GM12878 (cell line): ENCODE measurements around the gene TTC31. TPM values are rescaled to one million over a fixed set of nuclear protein-coding genes. Genes with fewer than 3 reads are reported as not detected.

Experiments
- ATAC-seq: fragments of 200-7000 bp; cut with Tn5 transposase; 3 replicates; pipeline ENCODE4 v1.9.1; 2020; ENCODE audit warnings: mild to moderate bottlenecking, moderate library complexity
- BruUV-seq: library from RNA; stranded (reverse); fragments of 400-500 nt; replicated peaks from 2 replicates; lab custom pipeline; 2021; lab: Mats Ljungman, UMichigan
- CTCF ChIA-PET: fragments of 300-600 bp; sonication (Branson Sonifier 250); formaldehyde crosslinking; extraction: SDS; loops from one replicate; lab custom pipeline; 2021; ENCODE audit warnings: inconsistent platforms; lab: Yijun Ruan, JAX
- POLR2A ChIA-PET: fragments of 350-600 bp; formaldehyde crosslinking; extraction: SDS; loops from one replicate; lab custom pipeline; 2021; ENCODE audit warnings: inconsistent platforms; lab: Charles Lee
- RAD21 ChIA-PET: fragments of 300-600 bp; sonication (Branson Sonifier 250); formaldehyde crosslinking; loops from one replicate; lab custom pipeline; 2023; ENCODE audit warnings: antibody characterized with exemption; ENCODE audit not compliant: unreplicated experiment; lab: Charles Lee
- SMC1A ChIA-PET: fragments of 300-600 bp; sonication (Branson Sonifier 250); formaldehyde crosslinking; loops from one replicate; lab custom pipeline; 2023; ENCODE audit not compliant: unreplicated experiment, uncharacterized antibody; lab: Charles Lee
- DNase-seq: peaks from one replicate; pipeline ENCODE4 v3.0.0-alpha.2; 2011; ENCODE audit warnings: low read depth, low spot score
- FAIRE-seq: peaks from 3 replicates; lab custom pipeline; 2011; peaks lifted over from hg19 to GRCh38; lab: Jason Lieb, UNC
- H2AFZ ChIP-seq: 2 replicates; pipeline ENCODE4 v1.6.0; 2011; ENCODE audit warnings: low read depth, low read length, control low read depth; ENCODE audit not compliant: control insufficient read depth
- H3K27ac ChIP-seq: 2 replicates; pipeline ENCODE4 v1.5.1; 2011; ENCODE audit warnings: control low read depth; ENCODE audit not compliant: control insufficient read depth, insufficient read depth
- H3K27me3 ChIP-seq, 2 experiments: replicated peaks in 1 of 2; 2 replicates each; pipeline versions ENCODE4 v1.6.0 to v1.6.1; 2011; ENCODE audit warnings: low read length in 1 of 2; ENCODE audit not compliant: control insufficient read depth in 2 of 2, insufficient read depth in 2 of 2
- H3K36me3 ChIP-seq, 2 experiments: 2 replicates each; pipeline ENCODE4 v1.5.1; 2011; ENCODE audit warnings: low read length in 1 of 2; ENCODE audit not compliant: control insufficient read depth in 2 of 2, insufficient read depth in 2 of 2
- H3K4me1 ChIP-seq: 2 replicates; pipeline ENCODE4 v1.6.1; 2011; ENCODE audit warnings: mild to moderate bottlenecking, low read length, moderate library complexity, mixed read lengths; ENCODE audit not compliant: control insufficient read depth, insufficient read depth
- H3K4me2 ChIP-seq: 2 replicates; pipeline ENCODE4 v1.6.0; 2011; ENCODE audit warnings: control low read depth; ENCODE audit not compliant: control insufficient read depth, insufficient read depth
- H3K4me3 ChIP-seq: fragments of 200-600 bp; sonication (generic); 2 replicates; pipeline ENCODE4 v1.5.1; 2016
- H3K79me2 ChIP-seq: 2 replicates; pipeline ENCODE4 v1.6.0; 2011; ENCODE audit warnings: low read length; ENCODE audit not compliant: control insufficient read depth, insufficient read depth
- H3K9ac ChIP-seq: 2 replicates; pipeline ENCODE4 v1.8.0; 2011; ENCODE audit warnings: low read length, control low read depth, mixed read lengths; ENCODE audit not compliant: control insufficient read depth, insufficient read depth
- H3K9me3 ChIP-seq: replicated peaks from 3 replicates; pipeline ENCODE4 v1.5.1; 2011; ENCODE audit warnings: mild to moderate bottlenecking, low read length; ENCODE audit not compliant: control insufficient read depth, insufficient read depth
- H4K20me1 ChIP-seq: 2 replicates; pipeline ENCODE4 v1.6.0; 2011; ENCODE audit not compliant: control insufficient read depth, insufficient read depth
- KLF5 ChIP-seq: fragments of 450-650 bp; IDR thresholded peaks from 2 replicates; pipeline ENCODE4 v1.6.1; 2014; ENCODE audit warnings: mild to moderate bottlenecking; ENCODE audit not compliant: partially characterized antibody
- NFIC ChIP-seq: IDR thresholded peaks from 2 replicates; pipeline ENCODE4 v1.6.1; 2012; ENCODE audit warnings: low read depth, mild to moderate bottlenecking, inconsistent platforms, low read length, moderate library complexity
- NR2F1 ChIP-seq: fragments of 450-650 bp; conservative IDR thresholded peaks from 2 replicates; pipeline ENCODE4 v1.6.1; 2017; ENCODE audit warnings: mild to moderate bottlenecking
- RAD21 ChIP-seq: IDR thresholded peaks from 2 replicates; pipeline ENCODE4 v1.6.1; 2011; ENCODE audit warnings: mild to moderate bottlenecking, low read depth, low read length, moderate library complexity; ENCODE audit not compliant: insufficient read depth
- SMAD5 ChIP-seq: IDR thresholded peaks from 2 replicates; pipeline ENCODE4 v1.6.1; 2016; ENCODE audit warnings: antibody characterized with exemption, low read depth
- SREBF1 ChIP-seq: IDR thresholded peaks from 2 replicates; pipeline ENCODE4 v1.6.1; 2012; ENCODE audit warnings: mild to moderate bottlenecking, low read length
- TBL1XR1 ChIP-seq: IDR thresholded peaks from 2 replicates; pipeline ENCODE4 v1.6.1; 2012; ENCODE audit warnings: low read depth, low read length, improper control_type of control experiment
- WRNIP1 ChIP-seq: IDR thresholded peaks from 2 replicates; pipeline ENCODE4 v1.6.1; 2011; ENCODE audit warnings: low read depth, low read length, improper control_type of control experiment, borderline replicate concordance
- ZBED1 ChIP-seq: IDR thresholded peaks from 2 replicates; pipeline ENCODE4 v1.6.1; 2016; ENCODE audit warnings: borderline replicate concordance
- WGBS: methylation state at CpG from one replicate; pipeline ENCODE4 v1.1.6; 2016; ENCODE audit warnings: low lambda C conversion rate; ENCODE audit not compliant: insufficient replicate concordance, insufficient coverage; ENCODE audit errors: missing lambda C conversion rate; 5-methylcytosine and 5-hydroxymethylcytosine counted together
- in situ Hi-C: fragments of 300-500 bp; cut with MboI; formaldehyde crosslinking; loops from 9 replicates; pipeline ENCODE4 v1.14.3; 2018; ENCODE audit warnings: mixed read lengths
- intact Hi-C: fragments of 100-400 bp; cut with micrococcal nuclease; formaldehyde crosslinking; loops from one replicate; pipeline ENCODE4 v1.14.2; 2022; ENCODE audit not compliant: unreplicated experiment
- polyA plus RNA-seq, 11 experiments: library from polyadenylated mRNA; depleted of rRNA in 4 of 11; unstranded in 6 of 11; stranded (reverse) in 5 of 11; fragments of >200 nt; fragmentation: Nextera tagmentation in 4 of 11; fragmentation: Illumina TruSeq in 1 of 11; extraction: Ambion mirVana in 4 of 11; extraction: Trizol in 1 of 11; gene quantifications; 1 replicate in 1 of 11; 2 replicates in 10 of 11; pipeline versions ENCODE4 v1.2.1 to v1.2.3, GENCODE V29; 2011 to 2016; ENCODE audit warnings: inconsistent platforms in 2 of 11, missing spikeins in 2 of 11, low read depth in 1 of 11
- total RNA-seq, 4 experiments: library from RNA; depleted of rRNA in 3 of 4; stranded (reverse); fragments of >200 nt in 3 of 4; fragmentation: Illumina TruSeq in 1 of 4; extraction: Trizol in 1 of 4; gene quantifications; 2 replicates each; pipeline versions ENCODE4 v1.2.1 to v1.2.3, GENCODE V29; 2013 to 2021
- TF ChIP-seq, protein P1 (sequence below): fragments of 150-350 bp; IDR thresholded peaks from 2 replicates; pipeline ENCODE4 v1.6.1; 2016; ENCODE audit warnings: low read depth, low read length

TTC31 gene
- total and polyA plus RNA-seq, 10 of the 15 experiments (the other 5 are each of a cell fraction or from before 2014, with no cell fraction given): 6.5 to 34.9 (median 25.9) TPM

DNA sequence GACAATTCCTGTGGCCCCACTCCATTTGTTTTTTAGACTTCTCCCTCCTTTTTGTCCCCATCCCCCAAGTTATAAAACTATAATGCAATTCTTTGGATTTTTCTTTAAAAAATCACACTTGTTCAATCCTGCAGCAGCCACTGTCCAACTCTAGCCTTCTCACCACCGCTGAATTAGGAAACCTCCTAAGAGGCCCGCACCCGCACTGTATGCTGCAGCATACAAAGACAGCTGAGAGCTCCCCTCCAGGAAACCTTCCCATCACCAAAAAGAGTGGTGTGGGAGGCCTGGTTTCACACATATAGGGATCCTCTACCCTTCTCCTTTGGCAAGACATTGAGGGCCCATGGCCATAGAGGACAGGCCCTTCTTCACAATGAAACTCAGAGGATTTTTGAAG, 21.7 kb downstream of the TTC31 start:
- in situ Hi-C loops: no loop called here
- H3K27ac ChIP-seq: no peak overlapping the region
- no TSS peak for BruUV-seq

DNA sequence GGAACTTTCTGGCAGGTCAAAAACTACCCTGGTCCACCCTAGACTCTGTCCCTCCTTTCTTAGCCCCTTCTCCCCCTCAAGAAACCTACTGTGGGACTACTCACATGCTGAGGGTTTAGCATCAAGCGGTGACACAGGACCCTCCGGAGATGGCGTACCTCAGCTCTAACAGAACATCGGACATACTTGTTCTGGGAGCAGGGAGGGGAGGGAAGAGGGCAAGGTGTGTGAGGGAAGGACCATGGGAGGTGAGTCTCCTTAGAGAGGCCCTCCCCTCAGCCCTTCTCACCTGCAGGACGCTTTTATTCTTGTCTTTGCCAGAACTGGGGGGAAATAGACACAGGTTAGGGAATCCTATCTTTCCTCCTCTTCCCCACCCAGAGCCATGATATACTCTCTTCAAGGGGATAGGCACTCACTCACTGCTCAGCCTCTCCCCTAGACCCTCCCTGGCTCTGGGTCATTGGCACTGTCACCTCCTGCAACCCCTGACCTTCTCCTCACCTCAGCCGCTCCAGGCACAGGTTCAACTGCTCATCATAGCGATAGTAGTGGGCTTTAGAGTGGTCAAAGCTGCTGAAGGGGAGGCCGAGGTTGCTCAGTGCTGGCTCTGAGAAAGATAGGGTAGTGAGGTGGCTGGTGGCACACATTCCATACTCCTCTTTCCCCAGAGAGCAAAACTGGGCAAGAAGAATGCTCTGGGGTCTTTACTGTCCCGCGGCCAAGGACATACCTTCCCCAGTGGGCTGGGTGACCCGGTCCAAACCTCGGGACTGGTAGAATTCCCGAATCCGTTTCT, 22.8 kb downstream of the TTC31 start:
- no TSS peak for BruUV-seq
- FAIRE-seq (no peak), DNase-seq (no peak), ATAC-seq (no peak)
- ChIA-PET POLR2A (interaction anchor here (1.1 to 5.8 kb wide), 4 partner anchors 12 to 92 kb away, joined by 3 to 33 read pairs (median 4); partner anchors contain the start of genes AUP1 and HTRA2), CTCF (interaction anchor here (0.5 to 13.9 kb wide), 10 partner anchors 13 to 1100 kb away, joined by 3 to 231 read pairs (median 7); partner anchors contain the start of genes AUP1, DQX1, HTRA2 and WBP1), RAD21 (interaction anchor here (1.8 to 5.5 kb wide), 6 partner anchors 25 to 86 kb away, joined by 4 to 61 read pairs (median 16); partner anchors contain the start of genes AUP1, HTRA2 and WBP1), SMC1A (interaction anchor here (1.5 to 7.0 kb wide), 6 partner anchors 23 to 81 kb away, joined by 5 to 71 read pairs (median 39); partner anchors contain the start of genes AUP1, CCDC142, DQX1 and HTRA2)
- Histone ChIP-seq H2AFZ (no peak overlapping the region), H3K79me2 (peaks cover 12% of the 10 kb centered on the region), H3K4me1 (peaks cover 28% of the 10 kb centered on the region), H3K4me3 (no peak overlapping the region; the same call in 1 of the 2 replicates), H3K36me3 (peaks cover 0 to 7% of the 10 kb centered on the region in 2 experiments; a peak in 1 of 4 replicates), H3K27ac (no peak overlapping the region), H4K20me1 (no peaks in the 10 kb centered on the region), H3K9me3 (no peaks in the 10 kb centered on the region), H3K4me2 (peak overlapping the region; percentile 53; the same call in 1 of the 2 replicates), H3K27me3 (peaks cover 4 to 7% of the 10 kb centered on the region in 2 experiments; a peak in 2 of 4 replicates), H3K9ac (no peak overlapping the region)
- intact Hi-C loops (no loop called here), in situ Hi-C loops (no loop called here)
- 88% methylated on average over 14 of the region's 14 CpGs for WGBS
- TF ChIP-seq KLF5: no peak
- TF ChIP-seq TBL1XR1: no peak
- no peak for TF ChIP-seq WRNIP1
- TF ChIP-seq RAD21: no peak
- TF ChIP-seq, protein P1, sequence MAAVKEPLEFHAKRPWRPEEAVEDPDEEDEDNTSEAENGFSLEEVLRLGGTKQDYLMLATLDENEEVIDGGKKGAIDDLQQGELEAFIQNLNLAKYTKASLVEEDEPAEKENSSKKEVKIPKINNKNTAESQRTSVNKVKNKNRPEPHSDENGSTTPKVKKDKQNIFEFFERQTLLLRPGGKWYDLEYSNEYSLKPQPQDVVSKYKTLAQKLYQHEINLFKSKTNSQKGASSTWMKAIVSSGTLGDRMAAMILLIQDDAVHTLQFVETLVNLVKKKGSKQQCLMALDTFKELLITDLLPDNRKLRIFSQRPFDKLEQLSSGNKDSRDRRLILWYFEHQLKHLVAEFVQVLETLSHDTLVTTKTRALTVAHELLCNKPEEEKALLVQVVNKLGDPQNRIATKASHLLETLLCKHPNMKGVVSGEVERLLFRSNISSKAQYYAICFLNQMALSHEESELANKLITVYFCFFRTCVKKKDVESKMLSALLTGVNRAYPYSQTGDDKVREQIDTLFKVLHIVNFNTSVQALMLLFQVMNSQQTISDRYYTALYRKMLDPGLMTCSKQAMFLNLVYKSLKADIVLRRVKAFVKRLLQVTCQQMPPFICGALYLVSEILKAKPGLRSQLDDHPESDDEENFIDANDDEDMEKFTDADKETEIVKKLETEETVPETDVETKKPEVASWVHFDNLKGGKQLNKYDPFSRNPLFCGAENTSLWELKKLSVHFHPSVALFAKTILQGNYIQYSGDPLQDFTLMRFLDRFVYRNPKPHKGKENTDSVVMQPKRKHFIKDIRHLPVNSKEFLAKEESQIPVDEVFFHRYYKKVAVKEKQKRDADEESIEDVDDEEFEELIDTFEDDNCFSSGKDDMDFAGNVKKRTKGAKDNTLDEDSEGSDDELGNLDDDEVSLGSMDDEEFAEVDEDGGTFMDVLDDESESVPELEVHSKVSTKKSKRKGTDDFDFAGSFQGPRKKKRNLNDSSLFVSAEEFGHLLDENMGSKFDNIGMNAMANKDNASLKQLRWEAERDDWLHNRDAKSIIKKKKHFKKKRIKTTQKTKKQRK: no peak
- no peak for TF ChIP-seq NR2F1
- TF ChIP-seq SMAD5: no peak
- TF ChIP-seq ZBED1: no peak
- TF ChIP-seq NFIC: no peak

More for the DNA sequence above, 21.7 kb downstream of the TTC31 start:
- FAIRE-seq (no peak), ATAC-seq (no peak), DNase-seq (no peak)
- POLR2A ChIA-PET: interaction anchor here (0.9 to 2.2 kb wide), 8 partner anchors 12 to 83 kb away, joined by 3 to 10 read pairs (median 6); partner anchors contain the start of genes AUP1, CCDC142, DQX1 and MRPL53
- H3K4me3 ChIP-seq: no peak overlapping the region
- peaks cover 5 to 12% of the 10 kb centered on the region in 2 experiments; a peak in 2 of 4 replicates for H3K27me3 ChIP-seq
- H3K4me2 ChIP-seq: no peak overlapping the region
- SMC1A ChIA-PET: interaction anchor here (1.2 to 7.0 kb wide), 8 partner anchors 20 to 88 kb away, joined by 3 to 71 read pairs (median 8); partner anchors contain the start of genes CCDC142, DQX1 and TTC31
- WGBS: 100% methylated on average over 3 of the region's 3 CpGs
- no peak overlapping the region for H3K9ac ChIP-seq
- peaks cover 28% of the 10 kb centered on the region for H3K4me1 ChIP-seq
- no peaks in the 10 kb centered on the region for H4K20me1 ChIP-seq
- RAD21 ChIA-PET: interaction anchor here (1.3 to 3.3 kb wide), 5 partner anchors 25 to 82 kb away, joined by 3 to 21 read pairs (median 10); partner anchors contain the start of genes AUP1, HTRA2 and WBP1
- intact Hi-C loops: no loop called here
- no peak overlapping the region for H2AFZ ChIP-seq
- H3K9me3 ChIP-seq: no peaks in the 10 kb centered on the region
- H3K79me2 ChIP-seq: peaks cover 12% of the 10 kb centered on the region
- no peak for TF ChIP-seq SREBF1
- peaks cover 0 to 7% of the 10 kb centered on the region in 2 experiments; a peak in 1 of 4 replicates for H3K36me3 ChIP-seq
- CTCF ChIA-PET: interaction anchor here (0.7 to 13.9 kb wide), 11 partner anchors 8 to 170 kb away, joined by 3 to 231 read pairs (median 7); partner anchors contain the start of genes AUP1, CCDC142, DQX1 and HTRA2
